GM12891 (cell line): ENCODE results near the gene CLCN7.

Source experiments
- POLR2A ChIP-seq: IDR thresholded peaks from 2 replicates; pipeline ENCODE4 v1.6.1; 2011; ENCODE audit warnings: low read depth, low read length, control low read depth
- POLR2AphosphoS5 ChIP-seq: IDR thresholded peaks from 2 replicates; pipeline ENCODE4 v1.6.1; 2011; ENCODE audit warnings: low read depth, low read length, control low read depth

DNA sequence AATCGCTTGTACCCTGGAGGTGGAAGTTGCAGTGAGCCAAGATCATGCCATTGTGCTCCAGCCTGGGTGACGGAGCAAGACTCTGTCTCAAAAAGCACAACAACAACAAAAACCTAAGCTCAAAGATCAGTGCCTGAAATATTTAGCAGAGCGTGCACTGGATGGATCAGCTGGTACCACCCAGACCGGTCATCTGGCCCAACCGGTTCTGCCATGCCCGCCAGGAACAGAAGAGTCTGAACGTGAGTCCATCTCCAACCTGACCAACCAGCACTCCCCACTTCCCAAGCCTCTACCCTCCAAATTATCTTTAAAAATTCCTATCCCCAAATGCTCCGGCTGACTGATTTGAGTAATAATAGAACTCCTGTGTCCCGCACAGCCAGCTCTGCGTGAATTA lies 52.8 kb downstream of the CLCN7 start:
- TF ChIP-seq POLR2AphosphoS5 (no peak), POLR2A (no peak)
